ENCODE data around the gene MASTL.
"Not testable (repeated sequence)": the region's sequence is repeated elsewhere in the genome, so short reads cannot be mapped to it uniquely, and the experiment has no call there.

The MASTL gene

GRCh38 chr10:27155066-27155754 is at the start of gene MASTL:
MASTL (plus strand) TSS chr10:27155352; CDS start chr10:27155427, 75 bp downstream.
- peak; percentile 90 to 91 for DNase-seq (ENCODE audit: low read depth in 2 of 2)

- DNase-seq (ENCODE audit: low read depth in 2 of 2): no peak
Observed at GRCh38 chr10:27108165-27108564, 47.0 kb upstream of the MASTL start.

- no peak for DNase-seq (ENCODE audit: low read depth in 2 of 2)
Observed at GRCh38 chr10:27134371-27134770, 20.8 kb upstream of the MASTL start.

GRCh38 chr10:27138277-27138676 is 16.9 kb upstream of the MASTL start:
- no peak for DNase-seq (ENCODE audit: low read depth in 2 of 2)

GRCh38 chr10:27143686-27144085 is 11.5 kb upstream of the MASTL start:
- DNase-seq (ENCODE audit: low read depth in 2 of 2): no peak

- no peak for DNase-seq (ENCODE audit: low read depth in 2 of 2)
Observed at GRCh38 chr10:27145937-27146336, 9.2 kb upstream of the MASTL start.

- DNase-seq (ENCODE audit: low read depth in 2 of 2): no peak
Observed at GRCh38 chr10:27147701-27148100, 7.5 kb upstream of the MASTL start.

- DNase-seq (ENCODE audit: low read depth in 2 of 2): no peak
Observed at GRCh38 chr10:27150261-27150660, 4.9 kb upstream of the MASTL start.

- no peak for DNase-seq (ENCODE audit: low read depth in 2 of 2)
Observed at GRCh38 chr10:27152687-27153086, 2.5 kb upstream of the MASTL start.

- no peak for DNase-seq (ENCODE audit: low read depth in 2 of 2)
Observed at GRCh38 chr10:27153329-27153728, 1.8 kb upstream of the MASTL start.

GRCh38 chr10:27153845-27154193 is 1.3 kb upstream of the MASTL start:
- DNase-seq (ENCODE audit: low read depth in 2 of 2): peak in 1 of 2 donors; percentile 7

GRCh38 chr10:27156566-27156965 is 1.4 kb downstream of the MASTL start:
- DNase-seq (ENCODE audit: low read depth in 2 of 2): not testable (repeated sequence)

GRCh38 chr10:27157150-27157549 is 2.0 kb downstream of the MASTL start:
- no peak for DNase-seq (ENCODE audit: low read depth in 2 of 2)

- no peak for DNase-seq (ENCODE audit: low read depth in 2 of 2)
Observed at GRCh38 chr10:27158421-27158820, 3.3 kb downstream of the MASTL start.

- no peak for DNase-seq (ENCODE audit: low read depth in 2 of 2)
Observed at GRCh38 chr10:27169849-27170248, 14.7 kb downstream of the MASTL start.

GRCh38 chr10:27188259-27188658 is 33.1 kb downstream of the MASTL start:
- no peak for DNase-seq (ENCODE audit: low read depth in 2 of 2)

GRCh38 chr10:27188897-27189296 is 33.7 kb downstream of the MASTL start:
- no peak for DNase-seq (ENCODE audit: low read depth in 2 of 2)

- no peak for DNase-seq (ENCODE audit: low read depth in 2 of 2)
Observed at GRCh38 chr10:27190508-27190907, 35.4 kb downstream of the MASTL start.

GRCh38 chr10:27192284-27192683 is 37.1 kb downstream of the MASTL start:
- no peak for DNase-seq (ENCODE audit: low read depth in 2 of 2)

GRCh38 chr10:27197980-27198620 is 42.9 kb downstream of the MASTL start:
- no peak for DNase-seq (ENCODE audit: low read depth in 2 of 2)

GRCh38 chr10:27203806-27204205 is 48.7 kb downstream of the MASTL start:
- DNase-seq (ENCODE audit: low read depth in 2 of 2): no peak

- no peak for DNase-seq (ENCODE audit: low read depth in 2 of 2)
Observed at GRCh38 chr10:27207350-27207749, 52.2 kb downstream of the MASTL start.

- DNase-seq (ENCODE audit: low read depth in 2 of 2): peak in 1 of 2 donors; percentile 10
Observed at GRCh38 chr10:27223964-27224363, 68.8 kb downstream of the MASTL start.
